ENCODE measurements around the gene SPOCK1.

GRCh38 chr5:137122075-137122474, 377.1 kb downstream of the SPOCK1 start:
- no peak for TF ChIP-seq MATR3 (CRISPR knock-in tag; IDR thresholded peaks at IDR 0.05)
- TF ChIP-seq ZNF839 (CRISPR knock-in tag; IDR thresholded peaks at IDR 0.05; ENCODE audit: borderline replicate concordance) = no peak
